ENCODE data around the gene KCNJ6. TPM values are rescaled to one million over a fixed set of nuclear protein-coding genes. Genes with fewer than 3 reads are reported as not detected.

Gene KCNJ6
- total RNA-seq, 1 experiment from 2014 or later = not detected

GRCh38 chr21:37829447-37829846 lies 86.8 kb downstream of the KCNJ6 start:
- POLR2A ChIA-PET = no interaction called here
- no peak for ATAC-seq
- no peak overlapping the region for H3K4me3 ChIP-seq (replicated peaks in 1 of 2; ENCODE audit: low read depth in 1 of 2, low read length in 2 of 2)
- no peak for DNase-seq (ENCODE audit: low read depth, low spot score)
- CTCF ChIA-PET = no interaction called here
- H3K36me3 ChIP-seq (ENCODE audit: control insufficient read depth in 1 of 2, insufficient read depth in 2 of 2, low read length in 2 of 2) = no peaks in the 10 kb centered on the region
- no peak overlapping the region for H3K27ac ChIP-seq (ENCODE audit: low read depth, low read length)
- H3K4me1 ChIP-seq (ENCODE audit: control insufficient read depth in 1 of 2, insufficient read depth in 2 of 2, low read length in 2 of 2) = no peaks in the 10 kb centered on the region
- H3K27me3 ChIP-seq (ENCODE audit: insufficient read depth, low read length) = no peaks in the 10 kb centered on the region
- no peak overlapping the region for H3K4me2 ChIP-seq (ENCODE audit: low read length)
- H3K9ac ChIP-seq (ENCODE audit: low read length) = no peak overlapping the region
- H4K20me1 ChIP-seq (ENCODE audit: insufficient read depth) = no peaks in the 10 kb centered on the region
- TF ChIP-seq ZBTB33 (IDR thresholded peaks at IDR 0.05; ENCODE audit: extremely low read depth, insufficient replicate concordance, low read length) (no peak), ZFX (IDR thresholded peaks at IDR 0.05) (no peak), MAX (IDR thresholded peaks at IDR 0.05) (no peak), CEBPB (IDR thresholded peaks at IDR 0.05; ENCODE audit: low read depth) (no peak), FOSL1 (IDR thresholded peaks at IDR 0.05; ENCODE audit: low read depth) (no peak), ZNF274 (IDR thresholded peaks at IDR 0.05; ENCODE audit: low read depth, low read length) (no peak), POLR2AphosphoS5 (IDR thresholded peaks at IDR 0.05; ENCODE audit: low read depth, low read length) (no peak), REST (IDR thresholded peaks at IDR 0.05; ENCODE audit: low read depth) (no peak)
- no peaks in the 10 kb centered on the region for H3K9me2 ChIP-seq (ENCODE audit: insufficient read depth)
- H3K9me3 ChIP-seq (ENCODE audit: control insufficient read depth in 1 of 2, insufficient read depth in 1 of 2, low read depth in 1 of 2, low read length in 2 of 2) = no peaks in the 10 kb centered on the region
- H3K79me2 ChIP-seq (ENCODE audit: insufficient read depth, low read length) = no peaks in the 10 kb centered on the region
- intact Hi-C loops (cut with micrococcal nuclease) = no loop called here
- no peak overlapping the region for H2AFZ ChIP-seq (ENCODE audit: low read depth, low read length, poor library complexity, severe bottlenecking)
- BruUV-seq (replicated peaks) = no TSS peak
- RAD21 ChIA-PET (ENCODE audit: low non-redundant PET in 1 of 2, low total read pairs in 2 of 2, uncharacterized antibody in 2 of 2, unreplicated experiment in 2 of 2) = no interaction called here

All from HCT116 (cell line).